GM19240 (cell line): ENCODE data around the gene TENM3.
A peak's percentile ranks its signal among the peaks of the same experiment; 100 is the strongest.

Experiments used
- DNase-seq: peaks from one replicate; pipeline ENCODE4 v3.0.0; 2011; ENCODE audit warnings: low spot score; ENCODE audit not compliant: insufficient read length

Gene TENM3

GRCh38 chr4:182504463-182504862, 261.3 kb downstream of the TENM3 start:
- DNase-seq, result no peak

- DNase-seq, result no peak
These were observed 264.6 kb downstream of the TENM3 start for GRCh38 chr4:182507805-182508204.

DNA sequence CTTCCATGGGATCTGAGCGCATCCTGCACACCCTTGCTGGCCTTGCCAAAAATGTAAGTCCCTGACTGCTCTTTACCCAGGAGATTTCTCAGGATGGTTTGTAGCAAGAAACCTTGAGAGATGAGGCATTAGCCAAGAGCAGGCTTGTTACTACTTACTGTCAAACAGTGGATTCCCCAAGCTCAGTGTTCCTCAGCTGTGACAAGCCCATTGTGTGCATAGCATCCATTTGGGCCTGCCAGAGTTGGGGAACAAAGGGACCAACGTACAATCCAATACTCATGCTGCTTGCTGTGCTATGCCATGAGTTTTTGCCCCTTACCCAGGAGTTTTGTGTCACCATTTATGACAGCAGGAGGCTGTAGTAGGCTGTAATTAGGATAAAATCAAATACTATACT, 267.6 kb downstream of the TENM3 start:
- no peak for DNase-seq

DNA sequence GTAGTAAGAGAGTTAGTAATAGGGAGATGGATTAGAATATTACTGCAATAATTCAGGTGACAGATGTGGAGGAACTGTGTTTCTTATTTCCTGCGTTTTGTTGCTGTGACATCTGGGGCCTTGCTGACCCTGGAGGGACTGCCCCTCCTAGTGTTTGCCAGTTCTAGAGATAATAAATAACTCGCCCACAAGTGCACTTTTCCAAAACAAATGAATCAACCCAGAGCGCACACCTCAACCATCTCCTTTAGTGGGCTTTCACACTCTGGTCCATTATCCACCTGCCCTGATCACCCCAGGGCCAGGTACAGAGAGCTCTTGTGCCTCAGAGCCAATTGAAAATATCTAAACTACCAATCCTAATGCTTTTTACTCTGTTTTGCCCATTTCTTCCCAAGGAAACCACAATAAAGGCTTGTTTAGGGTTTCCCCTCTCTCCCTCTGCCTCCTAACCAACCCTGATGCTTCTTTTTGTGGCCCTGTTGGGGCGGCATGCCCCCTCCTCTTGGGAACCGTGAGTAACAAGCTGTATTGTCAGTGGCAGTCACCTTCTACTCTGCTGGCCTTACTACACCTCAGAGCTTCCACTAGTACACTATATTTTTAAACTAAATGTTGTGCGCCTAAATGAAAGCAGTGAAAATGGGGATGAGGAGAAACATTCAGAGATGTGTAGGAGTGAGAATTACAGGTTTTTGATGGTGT, 270.5 kb downstream of the TENM3 start:
- DNase-seq, result no peak

DNA sequence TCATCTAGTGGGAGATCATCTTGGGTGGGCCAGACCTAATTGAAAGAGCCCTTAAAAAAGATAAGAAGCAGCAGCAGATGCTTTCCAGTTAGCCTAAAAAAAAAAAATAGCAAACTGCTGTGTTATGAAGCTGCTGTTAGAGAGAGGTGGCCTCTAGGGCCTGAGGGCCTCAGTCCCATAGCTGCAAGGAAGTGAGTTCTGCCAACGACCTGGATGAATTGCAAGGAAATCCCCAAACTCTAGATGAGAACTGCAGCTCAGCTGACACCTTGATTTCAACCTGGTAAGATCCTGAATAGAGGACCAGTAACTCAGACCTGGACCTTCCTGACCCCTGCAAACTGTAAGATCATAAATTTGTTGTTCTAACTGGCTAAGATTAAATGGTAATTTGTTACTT, 275.2 kb downstream of the TENM3 start:
- no peak for DNase-seq

DNA sequence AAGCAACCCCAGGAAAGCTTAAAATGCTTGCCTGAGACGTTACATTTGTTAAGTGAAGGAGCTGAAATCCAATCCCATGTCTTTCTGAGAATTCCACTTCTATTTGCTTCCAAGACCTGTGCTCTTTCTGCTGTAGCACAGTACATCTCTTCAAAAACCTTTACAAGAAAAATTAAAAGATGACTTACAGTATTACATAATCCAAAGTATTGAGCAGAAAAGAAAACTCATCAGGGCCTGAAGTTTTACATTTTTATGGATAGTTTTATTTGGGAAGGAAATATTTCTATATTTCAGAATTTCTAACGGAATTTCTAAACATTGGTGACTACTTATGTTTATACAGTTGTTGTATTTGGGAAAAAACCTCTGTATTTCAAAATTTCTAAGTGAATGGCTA, 276.3 kb downstream of the TENM3 start:
- no peak for DNase-seq

GRCh38 chr4:182521011-182521410, 277.8 kb downstream of the TENM3 start:
- no peak for DNase-seq

DNA sequence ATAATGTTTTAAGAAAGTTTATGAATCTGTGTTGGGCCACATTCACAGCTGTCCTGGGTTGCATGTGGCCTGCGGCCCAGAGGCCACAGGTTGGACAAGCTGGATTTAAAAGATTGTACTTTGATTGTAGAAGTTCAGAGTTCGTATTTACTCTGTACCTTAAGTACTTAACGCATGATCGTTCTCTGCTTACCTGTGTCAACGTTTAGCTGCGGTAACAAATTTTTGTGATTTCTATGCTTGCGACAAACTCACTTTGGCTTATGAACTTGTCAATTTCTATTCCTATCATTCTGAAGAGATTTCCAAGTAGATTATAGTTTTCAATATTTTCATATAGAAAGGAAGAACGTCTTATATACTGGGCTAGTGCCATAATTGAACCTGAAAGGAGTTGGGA, 285.6 kb downstream of the TENM3 start:
- DNase-seq, result no peak

DNA sequence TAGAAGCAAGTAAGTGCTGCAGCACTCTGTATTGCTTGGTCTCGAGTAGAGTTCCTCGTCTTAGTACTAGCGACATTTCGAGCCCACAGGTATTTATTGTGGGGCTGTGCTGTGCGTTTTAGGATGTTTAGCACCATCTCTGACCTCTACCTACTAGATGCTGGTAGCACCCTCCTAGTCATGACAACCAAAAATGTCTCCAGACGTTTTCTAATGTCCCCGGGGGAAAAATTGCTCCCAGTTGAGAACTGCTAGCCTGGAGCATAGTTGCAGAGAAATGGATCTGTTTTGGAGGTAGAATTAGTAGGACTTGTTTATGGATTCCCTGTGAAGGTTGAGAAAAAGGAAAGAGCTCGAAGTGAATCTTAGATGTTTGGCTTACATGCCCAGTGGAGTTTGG, 287.2 kb downstream of the TENM3 start:
- DNase-seq, result no peak

GRCh38 chr4:182531555-182532162, 288.5 kb downstream of the TENM3 start:
- no peak for DNase-seq

GRCh38 chr4:182532441-182532840, 289.2 kb downstream of the TENM3 start:
- no peak for DNase-seq

- no peak for DNase-seq
These were observed 290.8 kb downstream of the TENM3 start for GRCh38 chr4:182533964-182534363.

DNA sequence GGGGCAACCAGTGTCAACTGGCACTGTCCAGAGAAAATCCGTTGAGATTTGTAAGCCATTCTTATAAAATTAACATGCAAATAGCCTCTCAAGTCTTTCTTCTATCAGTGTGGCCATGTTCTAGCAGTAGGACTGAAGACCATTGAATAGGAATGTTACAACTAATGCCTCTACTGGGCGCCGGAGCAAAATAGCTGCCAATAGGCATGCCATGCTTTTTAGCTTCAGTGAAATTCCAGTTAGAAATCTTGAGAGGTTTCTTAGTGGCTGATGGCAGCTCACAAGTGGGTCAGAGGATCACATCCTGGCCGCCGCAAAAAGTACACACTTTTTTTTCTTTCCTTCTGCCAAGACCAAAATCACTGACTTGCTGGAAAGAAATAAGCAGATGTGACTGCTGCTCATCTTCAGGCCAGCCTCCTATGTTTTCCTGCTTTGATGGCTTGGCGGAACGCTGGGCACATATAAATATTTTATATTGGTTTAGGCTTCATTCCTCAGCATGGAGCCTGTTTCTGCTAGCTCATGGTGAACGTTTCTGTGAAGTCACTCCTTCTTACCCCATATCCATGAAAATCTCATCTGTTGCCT, 293.1 kb downstream of the TENM3 start:
- DNase-seq, result no peak

- no peak for DNase-seq
These were observed 294.0 kb downstream of the TENM3 start for GRCh38 chr4:182537031-182537795.

- no peak for DNase-seq
These were observed 294.8 kb downstream of the TENM3 start for GRCh38 chr4:182538031-182538430.

GRCh38 chr4:182540496-182540895, 297.3 kb downstream of the TENM3 start:
- DNase-seq, result no peak

GRCh38 chr4:182547435-182547834, 304.2 kb downstream of the TENM3 start:
- peak; percentile 9 for DNase-seq

GRCh38 chr4:182548156-182548555, 305.0 kb downstream of the TENM3 start:
- no peak for DNase-seq

DNA sequence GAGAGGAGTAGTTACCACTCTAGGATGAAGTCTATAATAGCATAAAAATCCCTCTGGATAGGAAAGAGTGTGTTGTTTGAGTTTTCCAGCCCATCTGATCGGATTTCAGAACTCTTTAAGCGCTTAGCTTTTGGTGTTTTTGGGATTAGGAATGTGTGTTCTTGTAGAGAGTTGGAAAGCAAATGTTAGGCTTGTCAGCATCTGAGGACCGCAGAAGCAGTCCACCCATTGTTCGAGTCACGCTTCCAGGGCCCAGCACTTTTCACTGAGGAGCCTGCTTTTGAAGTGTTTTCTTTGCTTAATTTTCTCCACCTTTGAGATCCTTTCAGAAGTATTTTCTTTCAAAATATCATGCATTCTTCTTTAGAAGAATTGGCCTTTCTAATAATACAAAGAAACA, 306.2 kb downstream of the TENM3 start:
- DNase-seq, result no peak

GRCh38 chr4:182552948-182553347, 309.7 kb downstream of the TENM3 start:
- DNase-seq, result no peak

DNA sequence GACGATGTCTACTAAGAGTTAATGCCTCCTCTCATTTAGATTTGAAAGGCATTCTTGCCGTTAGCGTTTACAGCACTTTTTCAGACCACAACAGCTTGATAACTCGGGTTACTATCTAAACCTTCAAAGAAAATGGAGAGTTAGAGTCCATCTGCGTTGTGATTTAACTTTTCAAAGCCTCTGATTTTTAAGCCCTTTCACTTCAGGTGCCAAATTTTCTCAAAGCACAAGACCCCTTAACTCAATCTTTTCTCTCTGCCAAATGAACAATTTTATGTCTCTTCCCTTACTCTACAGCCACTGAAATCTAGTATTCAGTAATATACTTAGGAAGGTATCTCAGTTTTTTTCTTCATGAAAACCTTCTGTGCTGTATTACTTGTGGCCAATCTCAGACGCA, 310.5 kb downstream of the TENM3 start:
- DNase-seq, result no peak

- no peak for DNase-seq
These were observed 311.5 kb downstream of the TENM3 start for GRCh38 chr4:182554736-182555135.
